ENCODE results near the gene POTEF.
"Not testable (repeated sequence)": the region's sequence is repeated elsewhere in the genome, so short reads cannot be mapped to it uniquely, and the experiment has no call there.

POTEF gene

GRCh38 chr2:130129120-130129829 lies at the start of gene POTEF:
POTEF (minus strand) TSS chr2:130129222; CDS start chr2:130120515, 8,707 bp downstream.
- DNase-seq (ENCODE audit: low read depth), result not testable (repeated sequence)

GRCh38 chr2:130174866-130175265 lies 45.8 kb upstream of the POTEF start:
- DNase-seq (ENCODE audit: low read depth), result not testable (repeated sequence)

- no peak for DNase-seq (ENCODE audit: low read depth)
Observed at GRCh38 chr2:130169896-130170295, 40.9 kb upstream of the POTEF start.

GRCh38 chr2:130169163-130169562 lies 40.1 kb upstream of the POTEF start:
- not testable (repeated sequence) for DNase-seq (ENCODE audit: low read depth)

- not testable (repeated sequence) for DNase-seq (ENCODE audit: low read depth)
Observed at GRCh38 chr2:130166611-130167010, 37.6 kb upstream of the POTEF start.

GRCh38 chr2:130165293-130166016 lies 36.4 kb upstream of the POTEF start:
- no peak for DNase-seq (ENCODE audit: low read depth)

- DNase-seq (ENCODE audit: low read depth), result no peak
Observed at GRCh38 chr2:130162968-130163367, 33.9 kb upstream of the POTEF start.

- DNase-seq (ENCODE audit: low read depth), result not testable (repeated sequence)
Observed at GRCh38 chr2:130162486-130162885, 33.5 kb upstream of the POTEF start.

GRCh38 chr2:130160838-130161705 lies 32.0 kb upstream of the POTEF start:
- DNase-seq (ENCODE audit: low read depth), result not testable (repeated sequence)

GRCh38 chr2:130160131-130160530 lies 31.1 kb upstream of the POTEF start:
- no peak for DNase-seq (ENCODE audit: low read depth)

GRCh38 chr2:130159376-130159775 lies 30.4 kb upstream of the POTEF start:
- DNase-seq (ENCODE audit: low read depth), result not testable (repeated sequence)

GRCh38 chr2:130158631-130159030 lies 29.6 kb upstream of the POTEF start:
- no peak for DNase-seq (ENCODE audit: low read depth)

- DNase-seq (ENCODE audit: low read depth), result not testable (repeated sequence)
Observed at GRCh38 chr2:130157825-130158514, 28.9 kb upstream of the POTEF start.

GRCh38 chr2:130157354-130157753 lies 28.3 kb upstream of the POTEF start:
- DNase-seq (ENCODE audit: low read depth), result not testable (repeated sequence)

- no peak for DNase-seq (ENCODE audit: low read depth)
Observed at GRCh38 chr2:130156624-130157004, 27.6 kb upstream of the POTEF start.

GRCh38 chr2:130155956-130156623 lies 27.1 kb upstream of the POTEF start:
- not testable (repeated sequence) for DNase-seq (ENCODE audit: low read depth)

GRCh38 chr2:130154773-130155765 lies 26.0 kb upstream of the POTEF start:
- no peak for DNase-seq (ENCODE audit: low read depth)

GRCh38 chr2:130154423-130154770 lies 25.4 kb upstream of the POTEF start:
- DNase-seq (ENCODE audit: low read depth), result not testable (repeated sequence)

GRCh38 chr2:130153721-130154422 lies 24.9 kb upstream of the POTEF start:
- not testable (repeated sequence) for DNase-seq (ENCODE audit: low read depth)
